ENCODE data around the gene ANXA10.
"Not testable (repeated sequence)": the region's sequence is repeated elsewhere in the genome, so short reads cannot be mapped to it uniquely, and the experiment has no call there.

Gene ANXA10

GRCh38 chr4:168092176-168092712 lies at the start of gene ANXA10:
ANXA10 (plus strand) TSS chr4:168092537; CDS start chr4:168092701, 164 bp downstream.
- DNase-seq = no peak

DNA sequence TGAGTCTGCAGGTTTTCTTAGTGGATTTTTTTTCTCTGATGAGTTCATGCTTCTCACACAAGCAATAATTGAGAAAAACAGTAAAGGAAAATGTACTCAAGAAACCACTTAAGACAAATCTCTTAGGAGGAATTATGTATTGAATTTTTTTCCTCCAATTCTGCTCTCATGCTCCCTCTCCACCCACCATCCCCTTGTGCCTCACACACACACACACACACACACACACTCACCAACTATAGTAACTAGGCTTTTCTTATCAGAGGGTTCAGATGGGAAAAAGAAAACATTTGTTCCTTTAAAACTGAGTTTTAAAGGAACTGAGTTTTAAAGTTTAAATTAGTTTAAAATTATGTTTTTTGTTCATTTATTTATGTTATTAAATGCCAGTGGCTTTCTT lies 47.0 kb upstream of the ANXA10 start:
- no peak for DNase-seq

DNA sequence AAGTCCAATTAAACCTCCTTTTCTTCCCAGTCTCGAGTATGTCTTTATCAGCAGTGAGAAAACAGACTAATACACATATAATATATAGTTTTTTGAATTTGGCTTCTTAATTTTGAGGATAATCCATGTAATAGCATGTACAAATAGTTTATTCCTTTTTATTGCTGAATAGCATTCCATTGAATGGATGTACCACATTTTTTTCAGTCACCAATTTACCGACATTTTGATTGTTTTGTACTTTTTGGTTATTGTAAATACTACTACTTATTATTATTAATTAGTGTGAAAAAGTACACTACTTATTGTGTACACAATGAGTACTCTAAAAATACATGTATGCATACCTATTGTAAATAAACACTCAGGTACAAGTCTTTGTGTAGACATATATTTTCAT lies 42.3 kb upstream of the ANXA10 start:
- no peak for DNase-seq

- no peak for DNase-seq
Measured at GRCh38 chr4:168051526-168051925, 40.8 kb upstream of the ANXA10 start.

DNA sequence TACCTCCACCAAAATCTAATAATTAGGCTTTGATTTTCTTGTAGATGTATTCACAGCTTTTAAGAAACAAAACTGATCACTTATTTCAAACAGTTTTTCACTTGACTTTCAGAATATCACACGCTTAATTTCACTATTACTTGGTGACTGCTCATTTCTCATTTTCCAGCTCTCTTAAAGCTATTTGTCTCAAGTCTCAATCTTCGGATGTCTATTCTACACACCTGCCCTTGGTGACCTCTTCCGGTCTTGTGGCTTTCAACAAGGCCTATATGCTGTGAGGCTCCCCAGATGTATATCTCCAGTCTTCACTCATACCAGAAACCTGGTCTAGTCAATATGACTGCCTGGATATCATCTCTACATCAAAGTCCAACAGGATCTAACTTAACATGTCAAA lies 34.9 kb upstream of the ANXA10 start:
- DNase-seq = no peak

DNA sequence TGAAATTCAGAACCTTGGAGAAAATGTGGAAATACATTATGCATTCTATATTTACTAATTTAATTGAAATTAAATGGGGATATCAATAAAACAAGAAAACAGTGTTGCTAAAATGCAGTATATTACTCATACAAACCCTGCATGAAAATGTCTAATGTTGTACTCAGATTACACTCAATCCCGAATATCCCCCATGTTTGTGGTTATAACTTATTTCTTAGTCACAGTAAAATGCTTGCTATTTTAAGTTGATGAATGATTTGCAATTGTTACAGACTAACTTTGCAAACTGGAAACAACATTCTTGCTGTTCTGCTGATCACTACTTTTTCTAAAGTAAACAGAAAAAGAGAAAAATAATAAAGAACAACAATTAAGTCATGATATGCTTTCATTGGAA lies 33.1 kb upstream of the ANXA10 start:
- no peak for DNase-seq

DNA sequence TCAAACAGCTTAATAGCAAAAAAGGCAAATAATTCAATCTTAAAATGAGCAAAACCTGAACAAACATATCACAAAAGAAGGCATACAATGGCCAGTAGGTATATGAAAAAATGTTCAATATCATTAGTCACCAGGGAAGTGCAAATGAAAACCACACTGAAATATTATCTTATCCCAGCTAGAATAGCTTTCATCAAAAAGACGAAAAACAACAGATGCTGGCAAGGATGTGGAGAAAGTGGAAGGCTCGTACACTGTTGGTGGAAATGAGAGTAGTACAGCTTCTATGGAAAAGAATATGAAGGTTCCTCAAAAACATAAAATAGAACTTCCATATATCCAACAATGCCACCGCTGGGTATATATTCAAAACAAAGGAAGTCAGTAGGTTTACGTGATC lies 29.3 kb upstream of the ANXA10 start:
- no peak for DNase-seq

DNA sequence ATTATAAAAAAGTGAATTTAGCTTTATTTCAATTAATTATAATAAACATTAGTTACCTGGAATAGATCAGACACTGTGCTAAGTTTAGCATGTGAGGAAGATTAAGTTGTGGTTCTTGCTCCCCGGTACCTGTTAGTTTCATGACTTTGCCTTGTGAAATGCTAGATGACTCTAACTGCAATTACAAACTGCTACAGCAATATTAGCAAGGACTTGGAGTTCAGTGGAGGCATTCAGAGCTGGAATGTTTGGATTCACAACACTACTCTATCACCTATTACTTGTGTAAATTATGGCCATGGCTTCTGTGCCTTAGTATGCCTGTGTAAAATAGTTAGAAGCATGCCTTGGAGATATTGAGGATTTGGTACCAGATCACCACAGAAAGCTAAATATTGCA lies 21.4 kb upstream of the ANXA10 start:
- no peak for DNase-seq

DNA sequence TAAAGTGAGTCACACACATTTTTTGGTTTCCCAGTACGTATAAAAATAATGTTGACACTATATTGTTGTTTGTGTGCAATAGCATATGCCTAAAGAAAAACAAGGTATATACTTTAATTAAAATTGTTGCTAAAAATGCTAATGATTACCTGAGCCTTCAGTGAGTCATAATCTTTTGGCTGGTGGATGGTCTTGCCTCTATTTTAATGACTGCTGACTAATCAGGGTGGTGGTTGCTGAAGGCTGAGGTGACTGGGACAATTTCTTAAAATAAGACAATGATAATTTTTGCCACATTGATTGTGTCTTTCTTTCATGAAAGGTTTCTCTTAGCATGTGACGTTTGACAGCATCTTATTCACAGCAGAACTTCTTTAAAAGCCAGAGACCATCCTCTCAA lies 21.0 kb upstream of the ANXA10 start:
- no peak for DNase-seq

- no peak for DNase-seq
Measured at GRCh38 chr4:168074861-168075260, 17.5 kb upstream of the ANXA10 start.

DNA sequence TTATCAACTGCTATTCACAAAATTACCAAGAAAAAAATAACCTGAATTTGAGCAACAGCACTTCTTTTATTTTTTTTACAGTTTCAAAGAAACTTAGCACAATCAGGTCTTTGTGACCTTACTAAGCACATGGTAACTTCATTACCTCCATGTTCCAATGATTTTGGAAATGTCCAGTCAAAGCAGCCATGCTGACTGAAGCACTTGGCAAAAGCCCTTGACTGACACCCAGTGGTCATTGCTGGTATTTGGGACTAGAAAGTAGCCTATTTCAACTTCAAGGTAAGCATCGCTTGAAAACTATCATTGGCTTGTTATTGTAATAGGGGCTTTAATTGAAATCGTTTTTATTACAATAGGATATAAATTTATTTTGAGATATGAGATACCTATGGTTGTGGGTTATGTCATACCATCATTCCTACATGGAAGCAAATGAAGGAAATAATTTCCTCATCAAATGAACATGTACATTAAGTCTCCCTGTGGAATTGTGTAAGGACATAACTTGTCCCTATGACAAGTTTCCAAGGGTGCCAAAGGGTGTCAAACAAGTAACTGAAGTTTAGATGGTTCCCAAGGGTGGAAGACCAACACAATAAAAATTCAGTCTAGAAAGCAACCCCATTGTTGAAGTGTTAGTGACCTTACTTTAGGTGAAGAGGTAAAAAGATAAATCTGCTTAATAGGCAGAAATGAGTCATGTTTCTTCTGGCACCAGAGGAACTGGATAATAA lies 15.2 kb upstream of the ANXA10 start:
- DNase-seq = no peak

GRCh38 chr4:168077726-168078239 lies 14.6 kb upstream of the ANXA10 start:
- DNase-seq = no peak

- DNase-seq = no peak
Measured at GRCh38 chr4:168082379-168082778, 10.0 kb upstream of the ANXA10 start.

- no peak for DNase-seq
Measured at GRCh38 chr4:168095776-168096406, 3.6 kb downstream of the ANXA10 start.

- DNase-seq = no peak
Measured at GRCh38 chr4:168096407-168096784, 4.1 kb downstream of the ANXA10 start.

- no peak for DNase-seq
Measured at GRCh38 chr4:168097161-168097560, 4.8 kb downstream of the ANXA10 start.

DNA sequence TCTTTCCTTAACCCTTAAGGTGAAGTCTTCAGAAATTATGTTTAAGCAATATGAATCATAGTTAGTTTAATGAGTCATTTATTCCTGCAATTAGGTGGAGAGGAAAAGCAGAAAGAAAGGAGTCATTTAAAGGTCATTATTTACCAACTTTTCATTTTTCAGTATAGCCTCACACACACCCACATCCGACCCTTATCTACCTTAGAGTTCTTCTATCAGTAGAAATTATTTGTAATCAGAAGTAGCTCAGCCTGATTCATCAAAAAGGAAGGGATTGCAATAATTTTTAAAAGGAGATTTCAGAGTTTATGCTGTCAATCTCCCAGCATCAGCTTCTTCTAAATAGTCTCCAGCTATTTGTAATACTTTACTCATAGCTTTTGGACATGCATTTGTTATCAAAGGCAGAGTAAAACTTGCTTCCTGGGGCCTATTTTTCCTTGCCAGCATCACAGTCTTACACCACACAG lies 5.9 kb downstream of the ANXA10 start:
- DNase-seq = no peak

GRCh38 chr4:168099195-168099594 lies 6.9 kb downstream of the ANXA10 start:
- no peak for DNase-seq

GRCh38 chr4:168101026-168101425 lies 8.7 kb downstream of the ANXA10 start:
- DNase-seq = no peak

GRCh38 chr4:168102403-168102802 lies 10.1 kb downstream of the ANXA10 start:
- no peak for DNase-seq

DNA sequence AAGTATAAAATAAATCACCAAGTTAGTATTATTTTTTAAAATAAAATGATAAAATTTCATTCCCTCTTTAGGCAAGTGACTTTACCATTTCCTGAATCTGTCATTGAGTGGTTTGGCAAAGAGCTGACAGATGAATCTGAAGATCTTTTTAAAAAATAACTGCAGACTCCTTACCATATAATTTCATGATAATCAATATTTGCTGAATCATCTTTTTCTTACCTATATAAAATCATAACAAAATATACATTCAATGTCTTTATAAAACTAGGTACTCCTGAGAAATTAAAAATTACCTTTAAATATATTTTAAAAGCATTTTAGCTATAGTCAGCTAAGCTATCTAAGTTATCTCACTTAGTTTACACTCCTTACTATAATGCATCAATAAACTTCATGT lies 17.2 kb downstream of the ANXA10 start:
- no peak for DNase-seq

GRCh38 chr4:168113059-168113458 lies 20.7 kb downstream of the ANXA10 start:
- DNase-seq = not testable (repeated sequence)

DNA sequence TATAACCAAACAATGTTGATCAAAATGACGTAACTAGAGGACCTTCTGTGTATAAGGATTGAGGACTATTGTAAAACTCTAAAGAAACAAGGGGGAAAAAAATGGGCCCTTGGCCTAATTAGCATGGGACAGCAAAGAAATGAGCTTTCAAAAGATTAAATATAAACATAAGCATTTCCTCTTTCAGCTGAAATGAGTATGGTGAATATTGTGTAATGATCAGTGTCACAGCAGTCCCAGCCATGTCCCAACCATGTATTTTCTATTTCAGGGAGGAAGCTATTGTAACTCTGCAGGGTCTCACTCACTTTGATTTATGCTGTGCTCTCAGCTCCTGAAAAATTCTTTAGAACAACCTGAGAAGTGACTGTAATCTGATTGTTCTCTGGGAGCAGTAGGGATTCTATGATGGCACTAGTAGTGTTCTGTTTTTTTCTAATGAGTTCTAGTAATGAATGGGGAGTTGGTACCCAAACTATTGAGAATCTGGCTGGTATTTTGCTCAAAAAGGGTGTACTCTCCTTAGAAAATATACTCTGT lies 25.8 kb downstream of the ANXA10 start:
- no peak for DNase-seq

- DNase-seq = no peak
Measured at GRCh38 chr4:168119100-168119499, 26.8 kb downstream of the ANXA10 start.

All from KG1 (cell line).